Measurements from ENCODE around the gene VSIG1. TPM values are rescaled to one million over a fixed set of nuclear protein-coding genes. Genes with fewer than 3 reads are reported as not detected.

Gene VSIG1
- polyA plus RNA-seq, 1 donor = 0.22 TPM

GRCh38 chrX:108127152-108127551 lies 82.3 kb downstream of the VSIG1 start:
- Histone ChIP-seq H3K27me3 (ENCODE audit: control insufficient read depth, insufficient read depth, low read length) (no peaks in the 10 kb centered on the region), H3K4me3 (ENCODE audit: low read length) (no peak overlapping the region), H3K27ac (ENCODE audit: low read length) (peak overlapping the region; percentile 62), H3K36me3 (ENCODE audit: control insufficient read depth, insufficient read depth, low read length) (peaks cover 6% of the 10 kb centered on the region), H3K4me1 (ENCODE audit: control insufficient read depth, insufficient read depth, low read length) (no peaks in the 10 kb centered on the region), H3K9me3 (ENCODE audit: control insufficient read depth, low read depth, low read length) (no peaks in the 10 kb centered on the region)
- WGBS (ENCODE audit: insufficient coverage, low lambda C conversion rate) = no CpG with 5 or more reads among the region's 4 CpGs
- DNase-seq = no peak

Other genes with a start within 250 kb of the VSIG1 start
- gene MID2, start 219.2 kb upstream of the VSIG1 start, polyA plus RNA-seq = 7.4 TPM
- not detected for gene TEX13B, start 62.7 kb upstream of the VSIG1 start, polyA plus RNA-seq
- gene PSMD10, start 46.5 kb downstream of the VSIG1 start, polyA plus RNA-seq = 57.8 TPM
- gene ATG4A, start 46.7 kb downstream of the VSIG1 start, polyA plus RNA-seq = 20.6 TPM

Measured in large intestine (tissue), 3 donors.